Measurements from ENCODE around the gene TJP1. TPM values are rescaled to one million over a fixed set of nuclear protein-coding genes. Genes with fewer than 3 reads are reported as not detected.

TJP1 gene
- total RNA-seq, 1 experiment from 2014 or later: 137 TPM

DNA sequence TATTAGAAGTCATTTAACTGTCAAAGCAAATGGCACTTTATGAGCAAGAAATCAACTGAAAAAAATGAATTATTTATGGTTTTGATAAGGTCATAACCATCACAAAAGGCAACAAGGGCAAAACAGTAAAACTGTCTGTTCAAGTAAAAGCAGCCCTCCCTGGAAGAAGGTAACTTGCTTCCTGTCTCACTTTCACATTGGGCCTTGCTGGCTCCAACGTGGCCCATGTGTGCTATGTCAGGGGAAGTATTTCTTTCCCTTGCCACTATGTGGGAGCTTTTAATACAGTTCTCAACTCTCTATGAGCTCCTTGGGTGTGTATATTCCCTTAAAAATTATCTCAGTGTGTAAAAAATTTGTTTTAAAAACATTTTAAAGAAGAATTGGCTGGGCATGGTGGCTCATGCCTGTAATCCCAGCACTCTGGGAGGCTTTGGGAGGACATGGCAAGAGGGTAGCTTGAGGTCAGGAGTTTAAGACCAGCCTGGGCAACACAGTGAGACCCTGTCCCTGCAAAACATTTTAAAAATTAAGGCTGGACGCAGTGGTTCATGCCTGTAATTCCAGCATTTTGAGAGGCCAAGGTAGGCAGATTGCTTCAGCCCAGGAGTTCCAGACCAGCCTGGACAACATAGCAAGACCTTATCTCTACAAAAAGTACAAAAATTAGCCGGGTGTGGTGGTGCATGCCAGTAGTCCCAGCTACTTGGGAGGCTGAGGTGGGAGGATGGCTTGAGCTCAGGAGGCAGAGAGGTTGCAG lies 45.2 kb upstream of the TJP1 start:
- H3K4me1 Mint-ChIP-seq (ENCODE audit: insufficient read depth, unreplicated experiment): no peaks in the 10 kb centered on the region
- intact Hi-C loops (cut with micrococcal nuclease): no loop called here
- no TSS peak for BruUV-seq (replicated peaks)
- TF ChIP-seq, protein P1, sequence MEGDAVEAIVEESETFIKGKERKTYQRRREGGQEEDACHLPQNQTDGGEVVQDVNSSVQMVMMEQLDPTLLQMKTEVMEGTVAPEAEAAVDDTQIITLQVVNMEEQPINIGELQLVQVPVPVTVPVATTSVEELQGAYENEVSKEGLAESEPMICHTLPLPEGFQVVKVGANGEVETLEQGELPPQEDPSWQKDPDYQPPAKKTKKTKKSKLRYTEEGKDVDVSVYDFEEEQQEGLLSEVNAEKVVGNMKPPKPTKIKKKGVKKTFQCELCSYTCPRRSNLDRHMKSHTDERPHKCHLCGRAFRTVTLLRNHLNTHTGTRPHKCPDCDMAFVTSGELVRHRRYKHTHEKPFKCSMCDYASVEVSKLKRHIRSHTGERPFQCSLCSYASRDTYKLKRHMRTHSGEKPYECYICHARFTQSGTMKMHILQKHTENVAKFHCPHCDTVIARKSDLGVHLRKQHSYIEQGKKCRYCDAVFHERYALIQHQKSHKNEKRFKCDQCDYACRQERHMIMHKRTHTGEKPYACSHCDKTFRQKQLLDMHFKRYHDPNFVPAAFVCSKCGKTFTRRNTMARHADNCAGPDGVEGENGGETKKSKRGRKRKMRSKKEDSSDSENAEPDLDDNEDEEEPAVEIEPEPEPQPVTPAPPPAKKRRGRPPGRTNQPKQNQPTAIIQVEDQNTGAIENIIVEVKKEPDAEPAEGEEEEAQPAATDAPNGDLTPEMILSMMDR (IDR thresholded peaks at IDR 0.05; ENCODE audit: unreplicated experiment): no peak
- no peak for DNase-seq (ENCODE audit: unreplicated experiment)
- CTCF ChIA-PET: interaction anchor here (0.5 to 1.4 kb wide), 4 partner anchors 9 to 53 kb away, joined by 3 to 5 read pairs (median 4); no protein-coding TSS in a partner anchor
- no peaks in the 10 kb centered on the region for H3K36me3 Mint-ChIP-seq (ENCODE audit: insufficient read depth, unreplicated experiment)
- H3K9me3 Mint-ChIP-seq (ENCODE audit: unreplicated experiment): no peaks in the 10 kb centered on the region
- no peaks in the 10 kb centered on the region for H3K27me3 Mint-ChIP-seq (ENCODE audit: insufficient read depth, unreplicated experiment)
- H3K4me3 Mint-ChIP-seq (ENCODE audit: unreplicated experiment): no peak overlapping the region
- no peak overlapping the region for H3K27ac Mint-ChIP-seq (ENCODE audit: low read depth, unreplicated experiment)
- POLR2A ChIA-PET: no interaction called here

DNA sequence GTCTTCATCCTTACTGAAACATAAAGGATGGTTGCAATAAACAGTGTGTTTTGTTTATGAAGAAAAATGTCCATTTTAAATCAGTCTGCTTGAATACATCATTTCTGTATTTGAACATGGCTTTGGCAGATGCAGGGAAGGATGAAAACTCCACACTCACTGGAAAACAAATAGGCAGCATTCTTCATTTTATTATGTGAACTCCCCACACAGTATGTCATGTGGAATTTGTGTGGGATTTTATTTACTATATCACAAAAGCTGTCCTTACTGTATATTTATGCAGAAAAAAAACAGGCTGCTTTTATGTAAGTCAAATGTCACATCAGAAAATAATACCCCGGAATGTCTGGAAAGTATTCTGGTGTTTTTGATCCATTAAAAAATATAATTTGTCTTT lies 44.1 kb upstream of the TJP1 start:
- H3K27ac Mint-ChIP-seq (ENCODE audit: low read depth, unreplicated experiment): no peak overlapping the region
- POLR2A ChIA-PET: interaction anchor here (0.6 to 0.9 kb wide), 2 partner anchors 14 to 23 kb away, joined by 3 read pairs; no protein-coding TSS in a partner anchor
- TF ChIP-seq, protein P1 (IDR thresholded peaks at IDR 0.05; ENCODE audit: unreplicated experiment): no peak
- no peaks in the 10 kb centered on the region for H3K4me1 Mint-ChIP-seq (ENCODE audit: insufficient read depth, unreplicated experiment)
- no peak overlapping the region for H3K4me3 Mint-ChIP-seq (ENCODE audit: unreplicated experiment)
- no peaks in the 10 kb centered on the region for H3K9me3 Mint-ChIP-seq (ENCODE audit: unreplicated experiment)
- BruUV-seq (replicated peaks): no TSS peak
- DNase-seq (ENCODE audit: unreplicated experiment): no peak
- CTCF ChIA-PET: interaction anchor here (0.7 kb wide), 1 partner anchor 28 kb away, joined by 4 read pairs; no protein-coding TSS in a partner anchor
- intact Hi-C loops (cut with micrococcal nuclease): no loop called here
- H3K27me3 Mint-ChIP-seq (ENCODE audit: insufficient read depth, unreplicated experiment): no peaks in the 10 kb centered on the region
- no peaks in the 10 kb centered on the region for H3K36me3 Mint-ChIP-seq (ENCODE audit: insufficient read depth, unreplicated experiment)

DNA sequence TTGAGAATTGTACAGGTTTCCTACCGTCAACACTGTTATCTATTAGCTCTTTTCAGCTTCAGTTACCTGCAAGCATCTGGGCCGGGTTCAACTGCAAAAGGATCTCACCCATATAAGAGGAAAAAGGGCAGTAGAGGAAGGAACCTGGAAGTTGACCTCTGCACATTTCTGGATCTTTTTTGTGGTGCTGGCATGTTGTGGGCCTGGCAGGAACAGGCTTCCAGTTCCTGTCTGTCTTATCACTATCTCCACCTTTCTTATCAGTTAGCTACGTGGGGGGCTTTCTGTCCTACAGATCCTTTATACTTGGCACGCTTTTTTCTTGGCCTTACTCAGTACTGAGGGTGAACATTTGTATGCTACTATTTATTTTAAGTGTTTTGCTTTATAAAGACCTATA lies 42.2 kb upstream of the TJP1 start:
- Mint-ChIP-seq H3K4me3 (ENCODE audit: unreplicated experiment) (no peak overlapping the region), H3K36me3 (ENCODE audit: insufficient read depth, unreplicated experiment) (no peaks in the 10 kb centered on the region), H3K9me3 (ENCODE audit: unreplicated experiment) (no peaks in the 10 kb centered on the region), H3K4me1 (ENCODE audit: insufficient read depth, unreplicated experiment) (peaks cover 8% of the 10 kb centered on the region), H3K27ac (ENCODE audit: low read depth, unreplicated experiment) (no peak overlapping the region), H3K27me3 (ENCODE audit: insufficient read depth, unreplicated experiment) (no peaks in the 10 kb centered on the region)
- TF ChIP-seq, protein P1 (IDR thresholded peaks at IDR 0.05; ENCODE audit: unreplicated experiment): no peak
- DNase-seq (ENCODE audit: unreplicated experiment): no peak
- BruUV-seq (replicated peaks): no TSS peak
- intact Hi-C loops (cut with micrococcal nuclease): no loop called here
- ChIA-PET CTCF (no interaction called here), POLR2A (interaction anchor here (0.7 kb wide), 1 partner anchor 15 kb away, joined by 3 read pairs; no protein-coding TSS in a partner anchor)

DNA sequence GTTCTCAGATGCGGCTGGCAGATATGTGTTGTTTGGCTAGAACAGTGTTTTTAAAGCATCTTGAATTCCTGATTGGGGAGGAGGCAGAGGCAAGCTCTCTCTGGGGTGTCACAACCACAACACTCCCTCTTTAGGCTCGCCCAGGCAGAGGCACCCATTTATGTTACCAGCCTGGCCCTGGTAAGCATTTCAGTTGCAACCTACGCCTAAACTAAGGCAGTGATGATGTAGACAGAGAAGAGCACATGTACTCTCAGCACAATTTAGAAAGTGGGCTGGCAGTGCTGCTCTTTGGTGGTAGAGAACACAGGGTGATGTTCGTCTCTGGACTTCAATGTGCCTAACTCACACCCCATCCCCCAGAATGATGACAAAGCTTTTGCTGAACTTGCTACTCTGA lies 41.2 kb upstream of the TJP1 start:
- intact Hi-C loops (cut with micrococcal nuclease): no loop called here
- TF ChIP-seq, protein P1 (IDR thresholded peaks at IDR 0.05; ENCODE audit: unreplicated experiment): no peak
- H3K4me1 Mint-ChIP-seq (ENCODE audit: insufficient read depth, unreplicated experiment): peaks cover 8% of the 10 kb centered on the region
- no peak overlapping the region for H3K27ac Mint-ChIP-seq (ENCODE audit: low read depth, unreplicated experiment)
- no peaks in the 10 kb centered on the region for H3K36me3 Mint-ChIP-seq (ENCODE audit: insufficient read depth, unreplicated experiment)
- H3K27me3 Mint-ChIP-seq (ENCODE audit: insufficient read depth, unreplicated experiment): no peaks in the 10 kb centered on the region
- ChIA-PET POLR2A (no interaction called here), CTCF (interaction anchor here (1.0 to 1.3 kb wide), 2 partner anchors 10 to 12 kb away, joined by 3 to 5 read pairs; no protein-coding TSS in a partner anchor)
- no peak overlapping the region for H3K4me3 Mint-ChIP-seq (ENCODE audit: unreplicated experiment)
- no peak for DNase-seq (ENCODE audit: unreplicated experiment)
- no peaks in the 10 kb centered on the region for H3K9me3 Mint-ChIP-seq (ENCODE audit: unreplicated experiment)
- no TSS peak for BruUV-seq (replicated peaks)
